Testis (tissue), 3 donors: Measurements from ENCODE around the gene PRKN. TPM values are rescaled to one million over a fixed set of nuclear protein-coding genes. Genes with fewer than 3 reads are reported as not detected.

Experiments used
- DNase-seq: peaks from one replicate; pipeline ENCODE4 v3.0.0-alpha.2; 2019
- H3K27ac ChIP-seq, 2 donors: fragments of 200-600 bp; sonication (generic); one replicate each; pipeline ENCODE4 v1.5.1; 2019
- H3K27me3 ChIP-seq: fragments of 200-600 bp; sonication (generic); one replicate; pipeline ENCODE4 v1.5.1; 2019
- H3K36me3 ChIP-seq: fragments of 200-600 bp; sonication (generic); one replicate; pipeline ENCODE4 v1.5.1; 2017; ENCODE audit warnings: low read depth; ENCODE audit errors: missing control alignments
- H3K4me1 ChIP-seq: fragments of 200-600 bp; sonication (generic); one replicate; pipeline ENCODE4 v1.5.1; 2019
- H3K4me3 ChIP-seq, 2 donors: fragments of 200-600 bp; sonication (generic); one replicate each; pipeline ENCODE4 v1.5.1; 2017 to 2019
- H3K9me3 ChIP-seq: fragments of 200-600 bp; sonication (generic); one replicate; pipeline ENCODE4 v1.5.1; 2017
- CTCF ChIP-seq, 3 experiments: fragments of 450-650 bp in 2 of 3; fragments of 200-600 bp in 1 of 3; sonication (generic) in 1 of 3; IDR thresholded peaks; one replicate each; pipeline ENCODE4 v1.5.1; 2016 to 2019; ENCODE audit warnings: antibody characterized with exemption in 3 of 3, mild to moderate bottlenecking in 2 of 3, moderate library complexity in 1 of 3
- POLR2A ChIP-seq: fragments of 450-650 bp; IDR thresholded peaks from one replicate; pipeline ENCODE4 v1.6.1; 2017; ENCODE audit warnings: antibody characterized with exemption, mild to moderate bottlenecking, moderate library complexity
- WGBS, 2 donors: methylation state at CpG; one replicate each; pipeline ENCODE4 v1.1.5; 2018; 5-methylcytosine and 5-hydroxymethylcytosine counted together
- intact Hi-C: fragments of 100-400 bp; cut with DNase I; formaldehyde crosslinking; loops from one replicate; pipeline ENCODE4 v1.15.1; 2023; ENCODE audit warnings: low total_unique reads
- polyA plus RNA-seq: library from polyadenylated mRNA; stranded (reverse); fragments of 350-450 nt; fragmentation: Illumina TruSeq; extraction: RNeasy Lipid Tissue Mini Kit (QIAGEN cat#74804); gene quantifications from one replicate; pipeline ENCODE4 v1.2.3, GENCODE V29; 2014; ENCODE audit warnings: low read depth, low replicate concordance; ENCODE audit not compliant: insufficient read depth
- total RNA-seq, 2 donors: library from RNA; depleted of rRNA; stranded (reverse); fragments of >200 nt; gene quantifications; one replicate each; pipeline ENCODE4 v1.2.3, GENCODE V29; 2016

The PRKN gene
- total and polyA plus RNA-seq, 3 donors from 2014 or later, result 19.1 to 34.5 (median 28.8) TPM

DNA sequence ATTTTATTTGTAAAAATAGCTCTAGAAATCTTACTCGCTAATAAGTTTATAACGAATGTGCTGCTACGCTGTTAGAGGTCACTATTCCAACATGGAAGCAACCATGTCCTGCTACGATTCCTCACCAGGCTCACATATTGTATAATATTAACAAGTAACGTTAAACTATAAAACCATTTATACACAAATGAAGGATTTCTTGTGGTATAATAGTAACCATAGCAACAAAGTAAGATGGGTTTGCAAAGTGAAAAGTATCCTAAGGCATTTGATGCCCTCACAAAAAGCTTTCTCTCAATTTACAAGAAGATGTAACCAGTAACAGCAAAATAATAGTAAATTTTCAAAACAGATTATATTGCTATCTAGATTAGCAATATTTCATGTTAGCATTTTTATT is 117.2 kb downstream of the PRKN start:
- Histone ChIP-seq H3K4me3 (no peak overlapping the region), H3K9me3 (no peaks in the 10 kb centered on the region), H3K27me3 (no peaks in the 10 kb centered on the region), H3K36me3 (no peaks in the 10 kb centered on the region), H3K4me1 (no peaks in the 10 kb centered on the region), H3K27ac (no peak overlapping the region)
- WGBS, 2 donors, result 92 to 94% methylated on average over 5 of the region's 5 CpGs
- DNase-seq, result no peak
- TF ChIP-seq CTCF (IDR thresholded peaks at IDR 0.05) (no peak), POLR2A (no peak)
- intact Hi-C loops, result no loop called here

DNA sequence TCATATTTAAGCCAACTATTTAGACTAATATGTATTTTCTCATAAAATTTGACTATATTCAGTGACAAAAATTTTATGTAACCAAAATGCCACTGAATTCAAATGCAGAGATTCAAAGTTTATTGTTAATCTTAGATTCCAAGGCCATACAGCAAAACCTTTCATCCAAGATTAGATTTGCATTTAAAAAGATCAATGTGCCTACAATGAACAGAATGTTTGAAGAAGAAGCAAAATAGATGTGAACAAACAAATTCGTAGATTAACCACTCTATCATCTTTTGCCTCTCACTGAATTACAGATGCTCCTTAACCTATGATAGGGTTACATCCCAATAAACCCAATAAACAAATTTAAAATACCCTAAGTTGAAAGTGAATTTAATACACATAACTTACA is 121.7 kb downstream of the PRKN start:
- DNase-seq, result no peak
- H3K4me1 ChIP-seq, result no peaks in the 10 kb centered on the region
- 71 to 81% methylated on average over 1 of the region's 1 CpG for WGBS, 2 donors
- no peaks in the 10 kb centered on the region for H3K36me3 ChIP-seq
- intact Hi-C loops, result no loop called here
- no peak overlapping the region for H3K27ac ChIP-seq
- TF ChIP-seq POLR2A (no peak), CTCF (IDR thresholded peaks at IDR 0.05) (no peak)
- H3K27me3 ChIP-seq, result no peaks in the 10 kb centered on the region
- H3K9me3 ChIP-seq, result no peaks in the 10 kb centered on the region
- H3K4me3 ChIP-seq, result no peak overlapping the region

DNA sequence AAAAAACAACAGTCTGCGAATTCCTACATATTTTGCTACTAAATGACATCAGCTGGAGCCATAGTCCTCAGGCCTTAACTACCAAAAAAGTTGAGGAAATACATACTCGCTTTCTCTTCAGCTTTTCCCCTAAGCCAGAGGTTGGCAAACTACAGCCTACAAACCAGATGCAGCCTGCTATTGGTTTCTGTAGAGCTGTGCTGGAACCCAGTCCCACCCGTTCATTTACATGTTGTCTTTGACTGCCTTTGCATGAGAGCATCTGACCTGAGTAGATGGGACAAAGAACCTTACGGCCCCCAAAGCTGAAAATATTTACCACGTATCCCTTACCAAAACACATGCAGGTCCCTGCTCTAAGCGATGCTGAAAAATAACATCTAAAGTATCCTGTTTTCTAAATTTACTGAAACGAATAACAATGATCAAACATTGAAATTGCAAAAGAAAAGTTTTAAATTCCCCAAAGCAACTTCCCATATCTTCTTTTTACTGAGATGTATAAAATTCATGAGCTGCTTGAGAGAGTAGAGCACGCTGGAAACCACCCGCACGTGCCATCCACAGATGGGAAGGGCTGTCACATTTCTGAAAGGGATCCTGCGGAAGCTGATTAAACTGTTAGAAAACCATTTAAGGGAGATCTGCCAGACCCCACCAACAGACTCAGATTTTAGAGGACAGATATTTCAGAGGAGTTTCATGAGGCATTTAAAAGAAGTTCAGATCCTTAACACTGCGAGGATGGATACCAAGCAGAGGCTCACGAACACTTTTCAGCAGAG is 124.1 kb downstream of the PRKN start:
- no peak overlapping the region for H3K4me3 ChIP-seq
- H3K36me3 ChIP-seq, result no peaks in the 10 kb centered on the region
- no peak overlapping the region for H3K27ac ChIP-seq
- H3K4me1 ChIP-seq, result no peaks in the 10 kb centered on the region
- TF ChIP-seq CTCF (IDR thresholded peaks at IDR 0.05) (no peak), POLR2A (no peak)
- H3K9me3 ChIP-seq, result no peaks in the 10 kb centered on the region
- DNase-seq, result no peak
- no peaks in the 10 kb centered on the region for H3K27me3 ChIP-seq
- 93 to 94% methylated on average over 13 of the region's 13 CpGs for WGBS, 2 donors
- intact Hi-C loops, result no loop called here

DNA sequence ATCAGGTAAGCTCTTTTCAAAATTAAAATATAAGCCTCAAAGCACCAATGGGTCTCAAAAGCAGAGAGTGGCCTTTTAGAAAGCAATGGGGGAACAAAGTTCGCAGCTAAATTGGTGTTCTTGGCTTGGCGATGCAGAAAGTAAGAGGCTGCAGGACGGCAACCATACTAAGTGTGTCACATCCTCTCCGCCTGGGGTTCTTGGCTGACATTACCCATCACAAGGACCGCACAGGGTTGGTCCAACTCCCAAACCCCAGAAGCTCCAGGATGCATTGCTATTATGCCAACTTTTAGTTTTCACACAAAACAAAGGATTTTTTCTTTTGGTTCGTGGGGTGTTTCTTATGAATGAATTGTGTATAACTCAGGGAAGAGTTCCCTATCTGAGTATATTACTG is 124.8 kb downstream of the PRKN start:
- H3K4me1 ChIP-seq, result no peaks in the 10 kb centered on the region
- intact Hi-C loops, result no loop called here
- no peaks in the 10 kb centered on the region for H3K36me3 ChIP-seq
- H3K27me3 ChIP-seq, result no peaks in the 10 kb centered on the region
- no peak for DNase-seq
- 94 to 97% methylated on average over 6 of the region's 6 CpGs for WGBS, 2 donors
- H3K9me3 ChIP-seq, result no peaks in the 10 kb centered on the region
- TF ChIP-seq POLR2A (no peak), CTCF (IDR thresholded peaks at IDR 0.05) (no peak)
- no peak overlapping the region for H3K27ac ChIP-seq
- H3K4me3 ChIP-seq, result no peak overlapping the region

DNA sequence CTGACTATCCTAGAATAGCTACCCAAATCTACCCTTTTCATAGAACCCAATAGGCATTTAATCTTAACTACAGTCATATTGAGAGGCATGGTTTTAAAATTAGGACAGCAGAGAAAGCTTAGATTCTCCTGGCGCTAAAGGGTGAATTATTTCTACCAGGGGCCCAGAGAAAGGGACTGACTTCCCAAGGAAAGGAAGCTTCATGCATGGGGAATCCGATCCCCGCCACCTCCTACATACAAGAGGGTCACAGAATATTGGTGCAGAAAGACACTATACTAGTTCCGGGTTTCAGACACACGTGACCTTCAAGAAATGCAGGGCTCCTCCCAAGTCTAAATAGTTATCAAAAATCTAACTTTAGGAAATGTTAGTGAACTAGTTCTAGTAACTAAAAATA is 130.9 kb downstream of the PRKN start:
- Histone ChIP-seq H3K36me3 (no peaks in the 10 kb centered on the region), H3K9me3 (no peaks in the 10 kb centered on the region), H3K4me1 (no peaks in the 10 kb centered on the region), H3K27me3 (no peaks in the 10 kb centered on the region), H3K4me3 (no peak overlapping the region), H3K27ac (no peak overlapping the region)
- no peak for DNase-seq
- intact Hi-C loops, result no loop called here
- no peak for TF ChIP-seq POLR2A
- TF ChIP-seq CTCF (IDR thresholded peaks at IDR 0.05), result no peak
- WGBS, 2 donors, result 81 to 86% methylated on average over 5 of the region's 5 CpGs
